Ovary (tissue), 9 donors: Measurements from ENCODE around the gene PDP2. TPM values are rescaled to one million over a fixed set of nuclear protein-coding genes. Genes with fewer than 3 reads are reported as not detected.
A peak's percentile ranks its signal among the peaks of the same experiment; 100 is the strongest.

Source experiments
- DNase-seq, 5 donors: peaks; one replicate each; pipeline ENCODE4 v3.0.0-alpha.2; 2019 to 2020
- H3K27ac ChIP-seq, 2 donors: fragments of 200-600 bp; one replicate each; pipeline versions ENCODE4 v1.5.1 to v1.8.0; 2019 to 2022
- H3K27me3 ChIP-seq: fragments of 200-600 bp; one replicate; pipeline ENCODE4 v1.8.0; 2022
- H3K36me3 ChIP-seq: fragments of 200-600 bp; sonication (generic); one replicate; pipeline ENCODE4 v1.5.1; 2019
- H3K4me1 ChIP-seq: one replicate; pipeline ENCODE4 v1.8.1; 2013; ENCODE audit warnings: mild to moderate bottlenecking, moderate library complexity; ENCODE audit not compliant: insufficient read depth
- H3K4me3 ChIP-seq: fragments of 200-600 bp; sonication (generic); one replicate; pipeline ENCODE4 v1.5.1; 2017
- H3K9me3 ChIP-seq, 2 donors: fragments of 200-600 bp in 1 of 2; sonication (generic) in 1 of 2; one replicate each; pipeline versions ENCODE4 v1.5.1 to v1.8.1; 2013 to 2019; ENCODE audit warnings: mild to moderate bottlenecking in 1 of 2, moderate library complexity in 1 of 2
- CTCF ChIP-seq, 3 donors: fragments of 450-650 bp in 2 of 3; fragments of 200-600 bp in 1 of 3; IDR thresholded peaks; one replicate each; pipeline versions ENCODE4 v1.5.1 to v1.8.0; 2016 to 2022; ENCODE audit warnings: antibody characterized with exemption in 3 of 3, mild to moderate bottlenecking in 1 of 3
- EP300 ChIP-seq: sonication (generic); formaldehyde crosslinking; IDR thresholded peaks from one replicate; pipeline ENCODE4 v1.6.1; 2017; ENCODE audit warnings: antibody characterized with exemption
- POLR2A ChIP-seq: fragments of 450-650 bp; IDR thresholded peaks from one replicate; pipeline ENCODE4 v1.6.1; 2017; ENCODE audit warnings: antibody characterized with exemption, mild to moderate bottlenecking, moderate library complexity
- WGBS, 3 donors: extraction: QIAGEN DNeasy Blood & Tissue Kit in 1 of 3; methylation state at CpG; one replicate each; pipeline versions ENCODE4 v1.1.5 to v1.1.7; 2013 to 2017; 5-methylcytosine and 5-hydroxymethylcytosine counted together
- intact Hi-C, 4 donors: fragments of 100-400 bp; cut with DNase I; formaldehyde crosslinking; loops; one replicate each; pipeline versions ENCODE4 v1.11.0 to v1.15.1; 2022 to 2023
- polyA plus RNA-seq, 2 donors: library from polyadenylated mRNA; stranded (reverse); fragments of 200-250 nt in 1 of 2; fragments of 350-450 nt in 1 of 2; fragmentation: Illumina TruSeq in 1 of 2; extraction: RNeasy Lipid Tissue Mini Kit (QIAGEN cat#74804) in 1 of 2; gene quantifications; one replicate each; pipeline ENCODE4 v1.2.3, GENCODE V29; 2013 to 2014
- total RNA-seq, 7 donors: library from RNA; depleted of rRNA in 2 of 7; stranded (reverse); fragments of >200 nt in 2 of 7; fragmentation: NEBNext Ultra II Directional in 3 of 7; extraction: Animal tissue kit (Norgen Biotek cat#: 25700) in 3 of 7; gene quantifications; one replicate each; pipeline versions ENCODE4 v1.1.0 to v1.2.4, GENCODE V29; 2016 to 2023
- donor health status: DM: no; HTN: no; CAD: no; lungs with moderate emphysema.
- donor health status: DM: no; HTN: no; CAD: no.
- donor health status: Bipolar disorder and iron deficiency.
- donor health status: DM: yes; HTN: yes; CAD: no.
- donor health status: DM: no; HTN: no; CAD: no.
- donor health status: DM: yes; HTN: yes; CAD: no.

Gene PDP2
- total and polyA plus RNA-seq, 9 donors: 3.9 to 27.9 (median 18.5) TPM

- Histone ChIP-seq H3K27ac (no peak overlapping the region), H3K4me1 (peaks cover 3% of the 10 kb centered on the region), H3K27me3 (no peaks in the 10 kb centered on the region), H3K9me3 (no peaks in the 10 kb centered on the region), H3K4me3 (no peak overlapping the region), H3K36me3 (no peaks in the 10 kb centered on the region)
- no peak for DNase-seq
- intact Hi-C loops: no loop called here
- 8 to 29% (median 12%) methylated on average over 2 of the region's 2 CpGs for WGBS, 3 donors
- TF ChIP-seq CTCF (IDR thresholded peaks at IDR 0.05) (no peak), POLR2A (no peak), EP300 (no peak)
These were observed 6.0 kb downstream of the PDP2 start for GRCh38 chr16:66886321-66886720.

- WGBS, 3 donors: 54 to 69% (median 57%) methylated on average over 3 of the region's 3 CpGs
- H3K36me3 ChIP-seq: no peaks in the 10 kb centered on the region
- TF ChIP-seq EP300 (no peak), CTCF (IDR thresholded peaks at IDR 0.05) (no peak), POLR2A (no peak)
These were observed 6.6 kb downstream of the PDP2 start for GRCh38 chr16:66886914-66887313.

GRCh38 chr16:66888647-66889615 is 8.6 kb downstream of the PDP2 start:
- peak in 1 of 5 donors; percentile 4 for DNase-seq
- no peak for TF ChIP-seq CTCF (IDR thresholded peaks at IDR 0.05)
- no peak for TF ChIP-seq POLR2A
- TF ChIP-seq EP300: no peak
- H3K27ac ChIP-seq: no peak overlapping the region
- no peaks in the 10 kb centered on the region for H3K9me3 ChIP-seq
- no peaks in the 10 kb centered on the region for H3K36me3 ChIP-seq
- 88 to 92% (median 92%) methylated on average over 6 of the region's 6 CpGs for WGBS, 3 donors
- no peak overlapping the region for H3K4me3 ChIP-seq
- no peaks in the 10 kb centered on the region for H3K27me3 ChIP-seq
- intact Hi-C loops: no loop called here
- H3K4me1 ChIP-seq: no peaks in the 10 kb centered on the region

More at GRCh38 chr16:66886914-66887313, 6.6 kb downstream of the PDP2 start:
- intact Hi-C loops: no loop called here
- Histone ChIP-seq H3K27me3 (no peaks in the 10 kb centered on the region), H3K4me1 (peaks cover 3% of the 10 kb centered on the region), H3K9me3 (no peaks in the 10 kb centered on the region), H3K27ac (no peak overlapping the region), H3K4me3 (no peak overlapping the region)
- DNase-seq: no peak

- no peaks in the 10 kb centered on the region for H3K27me3 ChIP-seq
- no peak overlapping the region for H3K27ac ChIP-seq
- no peak for DNase-seq
- intact Hi-C loops: loop anchor here in 1 of 4 donors (10.0 kb wide), 1 partner anchor 265 kb away; the partner anchor contains the start of genes B3GNT9, FBXL8 and TRADD
- H3K4me3 ChIP-seq: no peak overlapping the region
- H3K4me1 ChIP-seq: no peaks in the 10 kb centered on the region
- WGBS, 3 donors: 73 to 77% (median 76%) methylated on average over 4 of the region's 4 CpGs
- TF ChIP-seq CTCF (IDR thresholded peaks at IDR 0.05) (no peak), EP300 (no peak), POLR2A (no peak)
- H3K36me3 ChIP-seq: no peaks in the 10 kb centered on the region
- no peaks in the 10 kb centered on the region for H3K9me3 ChIP-seq
These were observed 9.3 kb downstream of the PDP2 start for GRCh38 chr16:66889622-66890021.
